GM19035 (cell line): ENCODE data around the gene B4GAT1.
"Not testable (repeated sequence)": the region's sequence is repeated elsewhere in the genome, so short reads cannot be mapped to it uniquely, and the experiment has no call there.

ENCODE experiments used
- ATAC-seq: cut with Tn5 transposase; IDR thresholded peaks from one replicate; pipeline ENCODE4 v1.9.1; 2021; ENCODE audit not compliant: unreplicated experiment

Gene B4GAT1

DNA sequence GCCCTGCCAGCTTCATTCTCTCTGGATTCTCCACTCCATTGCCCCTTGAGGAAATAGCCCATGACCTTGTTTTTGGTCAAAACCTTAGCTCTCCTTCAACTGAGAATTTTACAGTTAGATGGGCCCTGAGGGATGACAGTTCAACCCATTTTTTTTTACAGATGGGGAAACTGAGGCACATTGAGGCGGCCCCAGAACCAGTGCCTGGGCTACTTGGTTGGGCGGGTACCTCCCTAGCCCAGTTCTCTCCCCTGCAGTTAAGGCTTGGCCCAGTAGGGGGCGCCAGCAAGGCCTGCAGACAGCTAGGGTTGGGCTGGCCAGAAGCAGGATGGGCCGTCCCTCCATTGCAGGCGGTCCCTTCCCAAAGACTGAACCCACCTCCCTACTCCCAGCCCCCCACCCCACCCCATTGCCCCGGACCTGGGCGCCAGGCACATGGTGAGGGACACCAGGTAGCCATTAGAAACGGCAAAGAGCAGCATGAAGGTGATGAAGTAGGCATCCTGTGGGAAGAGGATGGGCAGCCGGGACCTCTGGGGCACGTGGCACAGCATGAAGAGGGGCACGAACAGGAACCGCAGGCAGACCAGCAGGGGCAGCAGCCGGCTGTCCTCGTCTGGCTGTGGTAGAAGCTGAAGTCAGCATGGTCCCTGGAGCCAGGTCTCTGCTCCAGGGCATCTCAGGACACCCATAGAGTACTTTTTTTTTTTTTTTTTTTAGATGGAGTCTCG, 16.5 kb upstream of the B4GAT1 start:
- ATAC-seq: no peak

- ATAC-seq: no peak
Measured at GRCh38 chr11:66363187-66363601, 15.8 kb upstream of the B4GAT1 start.

DNA sequence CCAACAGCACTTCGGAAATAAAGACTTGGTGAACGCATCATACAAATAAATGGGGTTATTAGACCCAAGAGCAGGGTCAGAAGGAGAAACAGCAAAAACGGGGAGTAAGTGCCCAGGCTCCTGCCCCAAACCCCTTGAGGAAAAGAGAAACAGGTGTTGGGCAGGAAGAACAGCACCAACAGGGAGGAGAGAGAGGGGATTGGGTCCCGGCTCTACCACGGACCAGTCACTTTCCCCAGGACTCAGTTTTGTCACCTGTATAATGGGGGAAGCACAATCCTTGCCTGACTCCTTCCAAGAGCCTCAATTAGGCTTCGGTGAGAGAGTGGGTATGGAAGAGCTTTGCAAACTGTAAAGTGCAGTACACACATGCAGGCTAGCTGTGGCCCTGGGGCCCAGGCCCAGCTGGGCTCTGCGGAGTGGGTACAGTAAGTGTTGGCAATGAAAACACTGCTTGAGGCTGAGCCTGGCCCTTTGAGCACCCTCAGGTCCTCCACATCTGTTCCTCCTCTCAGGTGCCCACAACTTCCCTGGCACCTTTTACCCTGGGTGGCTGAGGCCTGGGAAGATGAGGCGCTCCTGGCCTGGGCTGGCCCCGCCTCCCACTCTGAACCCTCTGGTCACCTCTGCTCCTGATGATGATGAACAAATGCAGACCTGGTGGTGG, 15.2 kb upstream of the B4GAT1 start:
- ATAC-seq: no peak

- no peak for ATAC-seq
Measured at GRCh38 chr11:66361502-66361941, 14.1 kb upstream of the B4GAT1 start.

DNA sequence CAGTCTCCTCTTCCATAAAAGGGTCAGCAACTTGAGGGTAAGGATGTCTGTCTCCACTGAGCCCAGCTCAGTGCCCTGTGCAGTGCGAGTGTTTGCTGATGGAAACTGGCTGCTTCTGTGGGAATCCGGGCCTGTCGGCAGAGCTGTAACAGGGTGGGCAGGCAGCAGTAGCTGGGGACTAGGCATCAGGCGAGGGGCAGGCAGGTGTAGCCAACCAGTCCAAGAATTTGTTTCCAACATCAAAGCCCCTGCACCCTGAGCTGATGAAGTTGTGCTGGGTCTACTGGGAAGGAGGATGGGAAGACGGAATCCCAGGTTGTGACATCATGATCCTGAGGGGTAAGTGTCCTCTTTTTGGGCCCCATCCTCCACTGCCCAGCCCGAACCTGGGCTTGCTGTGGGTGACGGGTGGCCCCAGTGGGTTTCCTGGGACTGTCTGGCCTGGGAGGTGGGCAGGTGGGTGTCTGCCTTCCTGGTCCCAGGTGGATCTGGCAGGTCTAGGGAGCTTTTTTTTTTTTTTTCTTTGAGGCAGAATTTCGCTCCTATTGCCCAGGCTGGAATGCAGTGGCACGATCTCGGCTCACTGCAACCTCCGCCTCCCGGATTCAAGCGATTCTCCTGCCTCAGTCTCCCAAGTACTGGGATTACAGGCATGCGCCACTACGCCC, 13.1 kb upstream of the B4GAT1 start:
- ATAC-seq: no peak

GRCh38 chr11:66359662-66360087, 12.2 kb upstream of the B4GAT1 start:
- ATAC-seq: no peak

- not testable (repeated sequence) for ATAC-seq
Measured at GRCh38 chr11:66350560-66351235, 3.3 kb upstream of the B4GAT1 start.

- ATAC-seq: no peak
Measured at GRCh38 chr11:66349084-66349386, 1.6 kb upstream of the B4GAT1 start.

DNA sequence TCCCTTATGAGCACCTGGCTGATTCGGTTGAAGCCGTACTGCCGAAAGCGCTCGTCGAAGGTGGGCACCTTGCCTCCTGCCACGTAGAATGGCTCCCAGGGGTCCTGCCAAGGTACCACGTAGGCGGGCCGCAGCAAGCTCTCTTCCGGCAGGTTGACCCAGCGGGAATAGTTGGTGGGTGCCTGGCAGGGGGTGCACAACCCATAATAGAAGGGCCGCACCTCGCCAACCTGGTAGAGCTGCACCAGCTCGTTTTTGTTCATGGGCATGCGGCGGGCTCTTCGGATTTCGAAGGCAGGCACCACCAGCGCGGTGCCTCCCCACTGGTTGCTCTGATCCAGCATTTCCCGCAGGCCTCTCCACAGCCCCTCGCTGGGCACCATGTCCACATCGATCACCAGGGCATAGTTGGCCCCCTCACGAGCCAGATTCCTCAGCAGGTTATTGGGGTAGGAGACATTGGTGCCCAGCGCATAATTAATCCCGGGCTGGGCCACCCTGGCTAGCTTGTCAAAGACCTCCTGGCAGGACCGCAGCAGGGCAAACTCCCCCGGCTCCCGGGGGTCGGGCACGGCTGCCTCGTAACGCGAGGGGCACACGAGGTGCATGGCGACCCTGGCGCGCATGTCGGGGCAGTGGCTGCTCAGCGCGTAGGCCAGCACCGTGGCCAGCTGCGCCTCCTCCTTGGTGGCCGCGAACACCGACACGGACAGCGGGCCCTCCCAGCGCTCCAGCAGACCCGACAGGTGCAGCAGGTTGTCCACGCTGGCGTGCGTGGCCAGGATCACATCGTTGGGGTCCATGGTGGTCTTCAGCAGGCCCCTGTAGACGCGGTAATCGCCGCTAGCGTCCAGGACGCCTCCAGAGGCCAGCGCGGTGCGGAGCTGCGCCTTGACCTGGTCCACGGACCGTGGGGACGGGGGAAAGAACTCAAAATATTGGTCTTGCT, 679 bp downstream of the B4GAT1 start:
- ATAC-seq: no peak

DNA sequence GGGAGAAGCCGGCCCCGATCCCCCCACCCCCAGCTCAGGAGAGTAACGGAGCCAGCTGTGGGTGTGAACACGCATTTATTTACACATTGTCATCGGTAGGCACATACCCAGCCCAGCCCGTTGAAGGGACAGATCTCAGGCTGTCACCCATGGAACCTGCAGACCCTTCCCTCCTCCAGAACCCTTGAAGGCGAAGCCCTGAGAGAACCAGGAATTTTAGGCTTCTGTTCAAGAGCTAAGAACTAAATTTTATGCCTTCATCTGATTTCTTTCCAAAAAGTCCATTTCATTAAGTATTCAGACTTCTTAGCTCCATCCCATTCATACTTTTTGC, 2.1 kb downstream of the B4GAT1 start:
- ATAC-seq: no peak

- ATAC-seq: peak; percentile 74
Measured at GRCh38 chr11:66344550-66345315, 2.7 kb downstream of the B4GAT1 start, which contains the start of gene BRMS1. BRMS1 (minus strand) TSS chr11:66345104; CDS start chr11:66342234, 2,870 bp downstream.

DNA sequence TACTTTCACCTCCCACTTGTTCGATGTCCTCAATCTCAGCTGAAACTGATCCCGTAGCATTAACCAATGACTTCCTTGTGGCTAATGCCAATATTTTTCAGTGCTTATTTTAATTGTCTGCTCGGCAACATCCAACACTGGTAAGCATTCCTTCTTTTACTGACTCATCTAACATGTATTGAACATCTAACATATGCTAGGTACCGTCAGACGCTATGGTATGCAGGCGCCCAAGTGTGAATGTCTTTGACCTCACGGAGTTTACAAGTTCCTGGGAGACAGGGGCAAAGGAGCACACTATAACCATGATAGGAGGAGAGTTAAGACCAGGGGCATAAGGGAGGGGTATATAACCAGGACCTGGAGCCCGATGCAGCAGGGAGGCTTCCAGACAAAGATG, 4.3 kb downstream of the B4GAT1 start:
- no peak for ATAC-seq

- no peak for ATAC-seq
Measured at GRCh38 chr11:66341502-66342126, 5.8 kb downstream of the B4GAT1 start.

GRCh38 chr11:66340596-66341501, 6.6 kb downstream of the B4GAT1 start:
- no peak for ATAC-seq

DNA sequence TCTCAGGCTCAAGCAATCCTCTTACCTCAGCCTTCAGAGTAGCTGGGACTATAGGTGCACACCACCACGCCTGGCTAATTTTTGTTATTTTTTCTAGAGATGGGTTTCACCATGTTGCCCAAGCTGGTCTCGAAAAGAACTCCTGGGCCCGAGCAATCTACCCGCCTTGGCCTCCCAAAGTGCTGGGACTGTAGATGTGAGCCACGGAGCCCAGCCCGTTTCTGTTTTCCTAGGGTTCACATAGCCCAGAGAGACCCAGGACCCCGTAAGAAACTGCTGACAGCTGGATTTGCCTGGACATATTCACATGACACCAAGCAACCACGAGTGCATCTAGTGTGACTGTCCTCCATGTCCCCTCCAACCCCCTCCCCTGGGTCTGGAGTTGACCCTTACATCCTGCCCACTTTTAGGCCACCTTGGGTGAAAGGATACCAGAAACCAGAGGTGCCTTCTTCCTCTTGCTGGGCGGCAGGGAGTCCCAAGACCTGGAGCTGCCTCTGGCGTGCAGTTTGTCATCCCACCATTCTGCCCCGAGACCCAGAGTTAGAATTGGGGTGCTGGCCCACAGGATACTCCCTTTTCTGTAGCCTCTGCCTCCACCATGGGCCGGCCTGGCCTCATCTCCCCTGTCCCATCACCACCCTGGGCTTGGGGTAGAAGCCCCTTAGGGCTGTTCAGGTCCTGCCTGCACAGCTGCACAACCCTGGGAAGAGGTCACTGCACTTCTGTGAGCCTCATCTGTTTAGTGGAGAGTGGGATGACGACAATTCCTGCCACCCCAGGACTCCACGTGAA, 7.5 kb downstream of the B4GAT1 start:
- ATAC-seq: no peak

DNA sequence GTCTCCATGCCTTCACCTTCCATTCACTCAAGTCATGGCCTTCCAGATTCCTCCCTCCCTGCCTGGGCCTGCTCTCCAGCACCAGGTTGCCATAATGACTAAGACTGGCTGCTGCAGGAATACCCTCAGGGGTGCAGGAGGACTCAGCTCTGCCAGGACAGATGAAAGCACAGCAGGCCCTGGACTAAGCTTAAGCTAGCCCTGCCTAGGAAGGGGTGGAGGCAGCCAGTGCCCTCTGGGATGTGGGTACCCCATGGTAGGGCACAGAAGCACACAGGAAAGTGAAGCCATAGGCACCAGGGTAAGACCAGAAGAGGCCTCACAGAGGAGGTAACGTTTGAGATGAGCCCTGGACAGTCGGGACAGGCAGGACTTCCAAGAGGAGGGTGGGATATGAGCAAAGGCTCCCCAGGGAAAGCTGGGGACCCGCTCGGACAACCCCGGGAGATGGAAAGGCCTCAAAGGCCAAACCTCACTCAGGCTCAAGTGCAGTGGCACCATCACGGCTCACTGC, 8.2 kb downstream of the B4GAT1 start:
- no peak for ATAC-seq
